BLaER1 (cell line): Measurements from ENCODE around the gene PNMA6F.

Source experiments
- H3K27ac ChIP-seq: shearing (Covaris generic); formaldehyde crosslinking; 2 replicates; pipeline ENCODE4 v1.8.1; 2022
- H3K27me3 ChIP-seq: shearing (Covaris generic); formaldehyde crosslinking; 2 replicates; pipeline ENCODE4 v1.8.1; 2022
- H3K36me3 ChIP-seq: shearing (Covaris generic); formaldehyde crosslinking; 2 replicates; pipeline ENCODE4 v1.8.1; 2022
- H3K4me1 ChIP-seq: shearing (Covaris generic); formaldehyde crosslinking; 2 replicates; pipeline ENCODE4 v1.8.1; 2022
- H3K4me2 ChIP-seq: shearing (Covaris generic); formaldehyde crosslinking; 2 replicates; pipeline ENCODE4 v1.8.1; 2022
- H3K4me3 ChIP-seq: shearing (Covaris generic); formaldehyde crosslinking; 2 replicates; pipeline ENCODE4 v1.8.1; 2022
- H3K9ac ChIP-seq: shearing (Covaris generic); formaldehyde crosslinking; 2 replicates; pipeline ENCODE4 v1.8.1; 2022
- H3K9me3 ChIP-seq: shearing (Covaris generic); formaldehyde crosslinking; 2 replicates; pipeline ENCODE4 v1.8.1; 2022
- H4K20me1 ChIP-seq: shearing (Covaris generic); formaldehyde crosslinking; 2 replicates; pipeline ENCODE4 v1.8.1; 2022
- Cebpa-rat ChIP-seq: shearing (Covaris generic); IDR thresholded peaks from 2 replicates; pipeline ENCODE4 v1.8.1; 2022

PNMA6F gene

DNA sequence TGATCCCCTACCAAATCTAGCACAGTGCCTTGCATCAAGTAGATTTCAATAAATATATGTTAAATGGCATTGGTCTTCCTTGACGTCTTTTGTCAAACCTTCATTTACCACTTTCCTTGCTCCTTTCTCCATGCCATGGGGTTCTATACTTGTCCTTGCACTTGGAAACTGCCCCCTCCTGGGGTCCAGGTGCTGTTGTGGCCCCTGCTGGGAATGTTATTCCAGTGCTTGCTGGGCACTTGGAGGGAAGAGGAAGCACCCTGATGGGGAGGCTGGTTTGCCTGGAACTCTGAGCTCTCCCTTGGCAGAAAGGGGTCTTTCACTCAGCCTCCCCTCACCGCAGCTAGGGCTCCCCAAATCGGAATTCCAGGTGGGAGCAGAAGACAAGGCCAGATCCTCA is 31.3 kb upstream of the PNMA6F start:
- H3K4me1 ChIP-seq = no peaks in the 10 kb centered on the region
- no peak overlapping the region for H3K27ac ChIP-seq
- H3K27me3 ChIP-seq = peaks cover 42% of the 10 kb centered on the region
- H3K36me3 ChIP-seq = peaks cover 31% of the 10 kb centered on the region
- no peak overlapping the region for H3K4me2 ChIP-seq
- peaks cover 16% of the 10 kb centered on the region for H4K20me1 ChIP-seq
- no peak for TF ChIP-seq Cebpa-rat
- no peak overlapping the region for H3K4me3 ChIP-seq
- peaks cover 32% of the 10 kb centered on the region for H3K9me3 ChIP-seq
- H3K9ac ChIP-seq = no peak overlapping the region

DNA sequence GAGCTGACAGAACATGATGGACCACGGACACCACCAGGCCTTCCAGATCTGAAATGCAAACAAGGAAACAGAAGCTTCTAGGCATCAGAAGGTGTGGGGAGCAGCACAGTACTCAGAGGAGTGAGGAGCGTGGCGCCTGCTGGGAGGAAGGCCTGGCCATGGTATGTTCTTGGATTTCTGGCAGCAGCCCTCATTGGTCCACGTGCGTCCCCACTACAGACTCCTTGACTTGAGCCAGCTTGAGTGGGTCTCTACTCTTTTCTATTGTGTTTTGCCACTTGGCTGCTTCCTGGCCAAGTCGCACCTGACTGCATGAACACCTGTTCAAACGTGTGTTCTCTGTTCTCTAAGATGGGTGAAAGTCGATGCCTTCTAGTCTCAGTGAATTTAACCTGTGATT is 30.4 kb upstream of the PNMA6F start:
- Histone ChIP-seq H3K27me3 (peaks cover 50% of the 10 kb centered on the region), H4K20me1 (peaks cover 16% of the 10 kb centered on the region), H3K4me2 (no peak overlapping the region), H3K9ac (no peak overlapping the region), H3K4me1 (no peaks in the 10 kb centered on the region), H3K9me3 (peaks cover 32% of the 10 kb centered on the region), H3K36me3 (peaks cover 39% of the 10 kb centered on the region), H3K27ac (no peak overlapping the region), H3K4me3 (no peak overlapping the region)
- TF ChIP-seq Cebpa-rat = no peak

DNA sequence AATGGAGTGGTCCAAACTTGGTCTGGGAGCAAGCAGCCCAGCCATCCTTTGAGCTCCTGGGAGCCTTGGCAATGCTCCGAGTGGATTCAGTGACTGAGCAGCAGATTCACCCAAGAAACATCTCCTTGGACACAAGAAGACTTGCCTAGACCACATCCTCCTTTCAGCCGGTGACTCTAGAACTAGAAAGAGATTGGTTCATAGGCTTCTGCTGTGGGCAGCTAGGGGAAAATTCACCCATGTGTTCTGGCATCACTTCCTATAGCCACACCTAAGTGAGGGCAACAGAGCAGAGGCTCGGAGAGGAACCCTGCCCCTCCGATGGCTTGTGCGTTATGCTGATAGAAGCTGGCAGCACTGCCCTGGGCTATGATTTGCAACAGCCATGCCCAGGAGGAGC is 28.4 kb upstream of the PNMA6F start:
- Histone ChIP-seq H3K4me2 (no peak overlapping the region), H3K9ac (no peak overlapping the region), H3K4me1 (no peaks in the 10 kb centered on the region), H3K4me3 (no peak overlapping the region), H4K20me1 (peaks cover 16% of the 10 kb centered on the region), H3K36me3 (peaks cover 60% of the 10 kb centered on the region), H3K27ac (no peak overlapping the region), H3K27me3 (peaks cover 66% of the 10 kb centered on the region), H3K9me3 (peaks cover 21% of the 10 kb centered on the region)
- TF ChIP-seq Cebpa-rat = no peak

DNA sequence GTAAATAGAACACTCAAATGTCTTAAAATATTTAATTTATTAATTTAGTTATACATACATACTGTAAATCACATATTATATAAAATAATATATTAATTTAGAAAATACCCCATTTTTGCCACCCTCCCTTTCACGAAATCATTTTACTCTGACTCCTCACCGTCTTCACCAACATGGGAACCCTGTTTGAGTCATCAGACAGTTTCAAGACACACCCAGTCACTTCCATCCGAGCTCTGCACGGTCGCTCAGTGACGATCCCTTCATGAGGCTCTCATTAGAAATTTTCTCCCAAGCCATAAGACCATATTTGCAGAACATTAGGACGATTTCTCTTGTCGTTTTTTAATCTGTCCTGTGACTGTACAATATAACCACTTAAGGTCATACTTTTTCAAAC is 26.9 kb upstream of the PNMA6F start:
- Histone ChIP-seq H3K36me3 (peaks cover 75% of the 10 kb centered on the region), H3K4me2 (no peak overlapping the region), H3K4me1 (no peaks in the 10 kb centered on the region), H3K4me3 (no peak overlapping the region), H3K27ac (no peak overlapping the region), H3K9ac (no peak overlapping the region), H3K9me3 (peaks cover 24% of the 10 kb centered on the region), H4K20me1 (peaks cover 22% of the 10 kb centered on the region), H3K27me3 (peaks cover 77% of the 10 kb centered on the region)
- no peak for TF ChIP-seq Cebpa-rat

DNA sequence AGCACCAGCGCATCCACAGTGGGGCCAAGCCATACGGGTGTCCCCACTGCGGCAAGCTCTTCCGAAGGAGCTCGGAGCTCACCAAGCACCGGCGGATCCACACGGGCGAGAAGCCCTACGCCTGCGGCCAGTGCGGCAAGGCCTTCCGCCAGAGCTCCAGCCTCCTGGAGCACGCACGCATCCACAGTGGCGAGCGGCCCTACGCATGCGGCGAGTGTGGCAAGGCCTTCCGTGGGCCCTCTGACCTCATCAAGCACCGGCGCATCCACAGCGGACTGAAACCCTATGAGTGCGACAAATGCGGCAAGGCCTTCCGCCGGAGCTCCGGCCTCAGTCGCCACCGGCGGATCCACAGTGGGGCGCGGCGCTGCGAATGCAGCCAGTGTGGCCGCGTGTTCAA is 26.0 kb upstream of the PNMA6F start:
- peaks cover 23% of the 10 kb centered on the region for H4K20me1 ChIP-seq
- H3K4me1 ChIP-seq = no peaks in the 10 kb centered on the region
- H3K4me2 ChIP-seq = no peak overlapping the region
- no peak overlapping the region for H3K9ac ChIP-seq
- H3K27ac ChIP-seq = no peak overlapping the region
- peaks cover 24% of the 10 kb centered on the region for H3K9me3 ChIP-seq
- TF ChIP-seq Cebpa-rat = no peak
- no peak overlapping the region for H3K4me3 ChIP-seq
- peaks cover 79% of the 10 kb centered on the region for H3K27me3 ChIP-seq
- peaks cover 80% of the 10 kb centered on the region for H3K36me3 ChIP-seq

DNA sequence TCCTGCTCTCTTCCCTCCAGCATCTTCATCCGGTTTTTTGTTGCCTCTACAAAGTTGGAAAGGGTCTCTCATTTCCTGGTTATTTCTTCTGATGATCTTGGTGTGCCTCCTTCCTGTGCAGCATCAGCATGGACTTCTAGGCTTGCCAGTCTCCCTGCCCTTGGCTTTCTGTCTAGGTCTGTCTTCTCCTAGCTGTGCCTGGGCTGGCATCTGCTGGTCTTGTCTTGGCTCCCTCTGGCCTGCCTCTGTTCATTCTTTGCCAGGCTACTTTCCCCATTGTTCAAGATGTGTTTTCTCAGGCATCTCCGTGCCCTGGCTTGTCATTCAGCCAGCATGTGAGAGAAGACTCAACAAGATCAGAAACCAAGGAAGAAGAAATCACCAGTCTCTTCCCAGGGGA is 22.1 kb upstream of the PNMA6F start:
- no peak overlapping the region for H3K9ac ChIP-seq
- 0 out of 2 replicates have a peak, but pooled peaks cover 2% of the 10 kb centered on the region for H3K4me1 ChIP-seq
- H3K9me3 ChIP-seq = peaks cover 25% of the 10 kb centered on the region
- no peak for TF ChIP-seq Cebpa-rat
- H3K4me3 ChIP-seq = no peak overlapping the region
- H4K20me1 ChIP-seq = peaks cover 39% of the 10 kb centered on the region
- peaks cover 77% of the 10 kb centered on the region for H3K36me3 ChIP-seq
- peaks cover 88% of the 10 kb centered on the region for H3K27me3 ChIP-seq
- H3K4me2 ChIP-seq = no peak overlapping the region
- H3K27ac ChIP-seq = no peak overlapping the region

DNA sequence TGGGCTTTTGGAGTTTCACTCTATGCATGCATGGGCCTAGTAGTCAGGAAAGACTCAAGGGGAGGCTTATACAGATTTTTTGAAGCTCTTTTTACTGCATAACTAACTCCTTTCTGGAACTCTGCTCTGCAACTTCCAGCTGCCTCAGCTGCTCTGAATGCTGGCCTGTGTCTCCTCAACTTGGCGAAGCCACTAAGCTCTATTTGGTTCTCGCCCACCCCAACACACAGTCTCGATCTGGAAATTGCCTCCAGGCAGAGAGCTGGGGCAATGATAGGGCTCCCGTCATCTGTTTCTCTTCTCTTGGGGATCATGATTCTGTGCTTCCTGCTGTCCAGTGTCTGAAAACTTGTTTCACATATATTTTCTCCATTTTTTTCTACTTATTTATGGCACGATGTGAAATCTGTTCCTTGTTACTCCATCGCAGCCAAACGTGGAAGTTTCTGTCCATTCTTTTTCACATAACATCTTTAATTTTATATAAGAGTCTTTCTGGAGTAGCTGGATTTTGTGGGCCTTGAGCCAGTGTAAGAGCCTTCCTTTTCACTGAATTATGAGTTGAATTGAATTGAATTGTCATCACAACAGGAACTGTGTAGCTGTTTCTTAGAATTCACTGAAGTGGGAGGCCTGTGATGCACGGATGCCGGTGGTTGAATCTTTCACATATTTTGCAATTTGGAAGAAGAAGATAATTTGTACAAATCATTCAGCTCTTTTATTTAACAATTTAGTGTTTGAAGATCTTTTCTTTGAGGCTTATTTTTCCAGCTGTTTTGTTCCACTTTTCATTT is 21.4 kb upstream of the PNMA6F start:
- peaks cover 74% of the 10 kb centered on the region for H3K36me3 ChIP-seq
- 0 out of 2 replicates have a peak, but pooled peaks cover 9% of the 10 kb centered on the region for H3K4me1 ChIP-seq
- H3K27ac ChIP-seq = no peak overlapping the region
- no peak overlapping the region for H3K4me2 ChIP-seq
- H4K20me1 ChIP-seq = peaks cover 41% of the 10 kb centered on the region
- H3K9ac ChIP-seq = no peak overlapping the region
- TF ChIP-seq Cebpa-rat = no peak
- peaks cover 91% of the 10 kb centered on the region for H3K27me3 ChIP-seq
- H3K9me3 ChIP-seq = peaks cover 25% of the 10 kb centered on the region
- H3K4me3 ChIP-seq = no peak overlapping the region

DNA sequence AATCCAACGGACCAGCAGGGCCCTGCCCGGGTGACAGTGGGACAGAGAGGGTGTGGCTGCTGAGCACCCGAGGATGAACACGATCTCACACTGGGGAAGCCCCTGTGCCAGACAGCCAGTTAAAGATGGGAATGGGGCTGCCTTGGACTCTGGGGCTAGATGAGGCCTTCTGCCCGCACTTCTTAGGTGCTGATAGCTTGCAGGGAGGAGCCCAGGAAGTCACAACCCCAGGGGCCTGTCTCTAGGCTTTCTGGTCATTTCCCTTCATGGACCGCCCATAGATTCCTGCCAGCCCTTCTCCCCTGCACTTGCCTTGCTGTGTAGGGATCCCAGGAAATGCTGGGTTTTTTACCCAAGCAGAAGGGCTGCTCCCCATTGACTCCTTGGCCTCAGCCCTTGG is 18.5 kb upstream of the PNMA6F start:
- Histone ChIP-seq H3K9me3 (peaks cover 7% of the 10 kb centered on the region; the same call in 1 of the 2 replicates), H4K20me1 (peaks cover 69% of the 10 kb centered on the region), H3K4me2 (no peak overlapping the region)

DNA sequence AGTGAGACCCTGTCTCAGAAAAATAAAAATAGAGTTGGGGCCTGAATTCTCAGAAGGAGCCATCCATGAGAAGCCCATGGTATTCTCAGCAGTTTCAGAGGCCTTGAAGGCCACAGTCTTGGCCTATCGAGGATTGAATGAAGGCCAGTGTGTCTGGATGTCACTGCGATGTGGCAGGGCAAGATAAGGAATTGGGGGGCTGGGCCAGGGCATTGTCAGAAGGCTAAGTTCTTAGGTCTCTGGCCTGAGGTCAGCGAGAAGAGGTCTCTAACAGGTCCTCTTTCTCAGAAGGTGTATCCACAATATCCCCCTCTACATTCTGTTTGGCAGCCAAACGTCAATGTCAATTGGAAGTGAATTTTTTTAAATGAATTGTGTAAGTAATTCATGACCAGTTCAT is 18.1 kb upstream of the PNMA6F start:
- Histone ChIP-seq H3K36me3 (peaks cover 53% of the 10 kb centered on the region), H4K20me1 (peaks cover 69% of the 10 kb centered on the region), H3K9ac (no peak overlapping the region), H3K4me1 (peaks cover 32% of the 10 kb centered on the region), H3K4me3 (no peak overlapping the region), H3K4me2 (no peak overlapping the region), H3K27ac (no peak overlapping the region), H3K9me3 (peaks cover 7% of the 10 kb centered on the region; the same call in 1 of the 2 replicates), H3K27me3 (peaks cover 84% of the 10 kb centered on the region)
- no peak for TF ChIP-seq Cebpa-rat

More for the DNA sequence above, 18.5 kb upstream of the PNMA6F start:
- no peak overlapping the region for H3K4me3 ChIP-seq
- no peak overlapping the region for H3K9ac ChIP-seq
- peaks cover 58% of the 10 kb centered on the region for H3K36me3 ChIP-seq
- H3K4me1 ChIP-seq = peaks cover 29% of the 10 kb centered on the region
- peaks cover 89% of the 10 kb centered on the region for H3K27me3 ChIP-seq
- no peak overlapping the region for H3K27ac ChIP-seq
- TF ChIP-seq Cebpa-rat = no peak

DNA sequence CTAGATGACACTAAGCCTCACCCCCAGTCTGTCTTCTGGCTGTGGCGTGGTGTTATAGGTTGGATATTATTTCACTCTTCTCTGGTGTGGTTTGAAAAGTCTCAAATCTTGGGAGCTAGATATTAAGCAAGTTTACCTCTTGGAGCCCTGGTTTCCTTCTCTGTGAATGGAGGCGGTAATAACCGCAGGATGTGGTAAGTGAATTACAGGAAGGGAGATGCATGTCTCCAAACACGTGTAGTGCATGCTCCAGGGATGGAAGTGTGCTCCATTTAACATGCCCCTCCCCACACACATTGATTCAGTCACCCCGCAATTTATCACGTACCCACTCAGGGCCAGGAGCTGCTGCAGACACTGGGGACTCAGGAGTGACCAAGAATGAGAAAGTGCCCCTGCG is 17.3 kb upstream of the PNMA6F start:
- peaks cover 7% of the 10 kb centered on the region; the same call in 1 of the 2 replicates for H3K9me3 ChIP-seq
- H3K27ac ChIP-seq = no peak overlapping the region
- no peak for TF ChIP-seq Cebpa-rat
- no peak overlapping the region for H3K4me2 ChIP-seq
- H3K4me3 ChIP-seq = no peak overlapping the region
- peaks cover 45% of the 10 kb centered on the region for H3K36me3 ChIP-seq
- peaks cover 76% of the 10 kb centered on the region for H3K27me3 ChIP-seq
- H3K9ac ChIP-seq = no peak overlapping the region
- H4K20me1 ChIP-seq = peaks cover 67% of the 10 kb centered on the region
- peaks cover 32% of the 10 kb centered on the region for H3K4me1 ChIP-seq
